AG20443 (cell line): Measurements from ENCODE around the gene POC1A.

ENCODE experiments used
- DNase-seq: peaks from one replicate; pipeline ENCODE4 v3.0.0; 2012; ENCODE audit warnings: low spot score, mixed read lengths

Gene POC1A

GRCh38 chr3:52067046-52067445 lies 87.2 kb downstream of the POC1A start:
- no peak for DNase-seq

- DNase-seq = no peak
Observed at GRCh38 chr3:52065264-52065756, 88.9 kb downstream of the POC1A start.

- no peak for DNase-seq
Observed at GRCh38 chr3:52064561-52064960, 89.7 kb downstream of the POC1A start.

- DNase-seq = no peak
Observed at GRCh38 chr3:52063026-52063723, 91.0 kb downstream of the POC1A start.

- peak; percentile 90 for DNase-seq
Observed at GRCh38 chr3:52062505-52062904, 91.7 kb downstream of the POC1A start.

- no peak for DNase-seq
Observed at GRCh38 chr3:52061121-52061910, 92.9 kb downstream of the POC1A start.

- no peak for DNase-seq
Observed at GRCh38 chr3:52059781-52060180, 94.4 kb downstream of the POC1A start.

GRCh38 chr3:52057812-52058495 lies 96.3 kb downstream of the POC1A start:
- no peak for DNase-seq

GRCh38 chr3:52056968-52057811 lies 97.0 kb downstream of the POC1A start:
- peak; percentile 98 for DNase-seq

GRCh38 chr3:52056521-52056967 lies 97.7 kb downstream of the POC1A start, which contains the start of gene DUSP7:
Gene DUSP7 (minus strand): TSS chr3:52056571. CDS start chr3:52056366, 205 bp downstream.
- peak; percentile 82 for DNase-seq

GRCh38 chr3:52055537-52056351 lies 98.5 kb downstream of the POC1A start:
- peak; percentile 54 for DNase-seq

- peak; percentile 44 for DNase-seq
Observed at GRCh38 chr3:52054661-52055511, 99.3 kb downstream of the POC1A start.

GRCh38 chr3:52053307-52054304 lies 100.6 kb downstream of the POC1A start:
- no peak for DNase-seq

- DNase-seq = peak; percentile 78
Observed at GRCh38 chr3:52052831-52053306, 101.4 kb downstream of the POC1A start.

- DNase-seq = no peak
Observed at GRCh38 chr3:52051444-52051843, 102.8 kb downstream of the POC1A start.

- DNase-seq = no peak
Observed at GRCh38 chr3:52050571-52050970, 103.7 kb downstream of the POC1A start.

- no peak for DNase-seq
Observed at GRCh38 chr3:52049503-52049902, 104.7 kb downstream of the POC1A start.

GRCh38 chr3:52047295-52047960 lies 106.8 kb downstream of the POC1A start:
- no peak for DNase-seq
